B cell (primary cell): Measurements from ENCODE around the gene TRAF5. TPM values are rescaled to one million over a fixed set of nuclear protein-coding genes. Genes with fewer than 3 reads are reported as not detected.
A peak's percentile ranks its signal among the peaks of the same experiment; 100 is the strongest.

Experiments
- ATAC-seq: fragments of 200-7000 bp; cut with Tn5 transposase; one replicate; pipeline ENCODE4 v1.10.0; 2021; ENCODE audit warnings: low read depth, mild to moderate bottlenecking, moderate number of reproducible peaks, moderate library complexity
- CTCF ChIA-PET: fragments of 350-600 bp; sonication (Branson Sonifier 250); formaldehyde crosslinking; loops from one replicate; lab custom pipeline; 2021; ENCODE audit warnings: antibody characterized with exemption, inconsistent platforms; lab: Charles Lee
- POLR2A ChIA-PET: fragments of 350-600 bp; sonication (Branson Sonifier 250); formaldehyde crosslinking; loops from one replicate; lab custom pipeline; 2021; ENCODE audit warnings: antibody characterized with exemption; lab: Charles Lee
- DNase-seq: peaks from one replicate; pipeline ENCODE4 v3.0.0; 2013
- H2AFZ ChIP-seq: 2 replicates; pipeline ENCODE4 v1.6.1; 2012; ENCODE audit warnings: mild to moderate bottlenecking, low read depth, low read length; ENCODE audit not compliant: insufficient read depth, poor library complexity, severe bottlenecking
- H3K27ac ChIP-seq, 2 donors: 1 replicate in 1 of 2; 2 replicates in 1 of 2; pipeline ENCODE4 v1.5.1; 2012 to 2013; ENCODE audit warnings: low read length in 2 of 2, mild to moderate bottlenecking in 2 of 2, moderate library complexity in 1 of 2
- H3K27me3 ChIP-seq, 4 experiments: fragments of 200-600 bp in 1 of 4; sonication (generic) in 1 of 4; replicated peaks in 1 of 4; 1 replicate in 2 of 4; 2 replicates in 2 of 4; pipeline versions ENCODE4 v1.6.1 to v1.7.0; 2013 to 2016; ENCODE audit warnings: low read length in 3 of 4, mild to moderate bottlenecking in 2 of 4, mixed read lengths in 1 of 4, moderate library complexity in 1 of 4; ENCODE audit not compliant: insufficient read depth in 4 of 4, control insufficient read depth in 3 of 4; ENCODE audit errors: control extremely low read depth in 1 of 4
- H3K36me3 ChIP-seq, 2 experiments: replicated peaks in 1 of 2; 1 replicate in 1 of 2; 2 replicates in 1 of 2; pipeline versions ENCODE4 v1.6.1 to v1.7.1; 2013; ENCODE audit warnings: low read length in 1 of 2; ENCODE audit not compliant: insufficient read depth in 2 of 2, control insufficient read depth in 1 of 2; ENCODE audit errors: control extremely low read depth in 1 of 2, extremely low read depth in 1 of 2
- H3K4me1 ChIP-seq, 2 donors: fragments of 200-600 bp in 1 of 2; sonication (generic) in 1 of 2; 1 replicate in 1 of 2; 2 replicates in 1 of 2; pipeline versions ENCODE4 v1.5.1 to v1.6.1; 2013 to 2017; ENCODE audit warnings: low read length in 2 of 2; ENCODE audit not compliant: control insufficient read depth in 2 of 2, insufficient read depth in 2 of 2
- H3K4me2 ChIP-seq: replicated peaks from 2 replicates; pipeline ENCODE3; 2012; ENCODE audit warnings: mild to moderate bottlenecking, low read depth, low read length; ENCODE audit not compliant: poor library complexity, severe bottlenecking
- H3K4me3 ChIP-seq, 5 experiments: fragments of 200-600 bp in 1 of 5; sonication (generic) in 1 of 5; 1 replicate in 3 of 5; 2 replicates in 2 of 5; pipeline versions ENCODE4 v1.5.1 to v1.7.0; 2011 to 2016; ENCODE audit warnings: low read length in 4 of 5, mild to moderate bottlenecking in 4 of 5, low read depth in 2 of 5, control low read depth in 1 of 5, moderate library complexity in 1 of 5; ENCODE audit not compliant: insufficient read depth in 1 of 5; ENCODE audit errors: control extremely low read depth in 1 of 5, extremely low read depth in 1 of 5
- H3K79me2 ChIP-seq: fragments of 200-600 bp; sonication (generic); one replicate; pipeline ENCODE4 v1.6.0; 2016; ENCODE audit warnings: low read length; ENCODE audit not compliant: control insufficient read depth, insufficient read depth
- H3K9ac ChIP-seq: fragments of 200-600 bp; sonication (generic); 2 replicates; pipeline ENCODE4 v1.6.1; 2017; ENCODE audit warnings: mild to moderate bottlenecking, low read length, moderate library complexity
- H3K9me3 ChIP-seq, 3 donors: one replicate each; pipeline versions ENCODE4 v1.6.1 to v1.7.1; 2013; ENCODE audit warnings: low read length in 2 of 3; ENCODE audit not compliant: control insufficient read depth in 2 of 3, insufficient read depth in 1 of 3; ENCODE audit errors: control extremely low read depth in 1 of 3
- H4K20me1 ChIP-seq: 2 replicates; pipeline ENCODE4 v1.6.0; 2012; ENCODE audit warnings: mild to moderate bottlenecking, low read length; ENCODE audit not compliant: insufficient read depth, control insufficient read depth, poor library complexity, severe bottlenecking
- H3K27ac Mint-ChIP-seq: one replicate; pipeline ENCODE4 v1.8.0; 2021; ENCODE audit warnings: mixed read lengths
- H3K27me3 Mint-ChIP-seq: one replicate; pipeline ENCODE4 v1.8.0; 2021; ENCODE audit warnings: mixed read lengths
- H3K4me1 Mint-ChIP-seq: one replicate; pipeline ENCODE4 v1.8.0; 2021; ENCODE audit warnings: mixed read lengths
- H3K4me3 Mint-ChIP-seq: one replicate; pipeline ENCODE4 v1.8.0; 2021; ENCODE audit warnings: mixed read lengths
- H3K9me3 Mint-ChIP-seq: one replicate; pipeline ENCODE4 v1.8.0; 2022; ENCODE audit warnings: mixed read lengths; ENCODE audit not compliant: insufficient read depth
- EZH2 ChIP-seq: IDR thresholded peaks from 2 replicates; pipeline ENCODE4 v1.6.1; 2012; ENCODE audit warnings: borderline replicate concordance, low read depth, mild to moderate bottlenecking, moderate library complexity, low read length; ENCODE audit not compliant: insufficient read depth, poor library complexity, severe bottlenecking
- WGBS: methylation state at CpG from one replicate; pipeline ENCODE4 v1.1.5; 2013; ENCODE audit warnings: missing lambda C conversion rate; ENCODE audit not compliant: insufficient coverage; 5-methylcytosine and 5-hydroxymethylcytosine counted together
- intact Hi-C: fragments of 100-400 bp; cut with micrococcal nuclease; formaldehyde crosslinking; loops from one replicate; pipeline ENCODE4 v1.10.0; 2022
- polyA plus RNA-seq: library from polyadenylated mRNA; depleted of rRNA; stranded (reverse); fragments of >200 nt; gene quantifications from 2 replicates; pipeline ENCODE4 v1.2.3, GENCODE V29; 2012
- total RNA-seq, 2 donors: library from RNA; stranded (reverse); fragments of 120-200 nt in 1 of 2; gene quantifications; 1 replicate in 1 of 2; 2 replicates in 1 of 2; pipeline versions ENCODE4 v1.2.3 to v1.2.4, GENCODE V29; 2013 to 2022
- TF ChIP-seq, protein P1 (sequence below): fragments of 200-600 bp; IDR thresholded peaks from one replicate; pipeline ENCODE4 v1.8.0; 2022; ENCODE audit warnings: antibody characterized with exemption, mild to moderate bottlenecking

TRAF5 gene
- total and polyA plus RNA-seq, 2 donors (not counting 1 experiment from before 2014, with no cell fraction given) = 129 to 143 TPM

DNA sequence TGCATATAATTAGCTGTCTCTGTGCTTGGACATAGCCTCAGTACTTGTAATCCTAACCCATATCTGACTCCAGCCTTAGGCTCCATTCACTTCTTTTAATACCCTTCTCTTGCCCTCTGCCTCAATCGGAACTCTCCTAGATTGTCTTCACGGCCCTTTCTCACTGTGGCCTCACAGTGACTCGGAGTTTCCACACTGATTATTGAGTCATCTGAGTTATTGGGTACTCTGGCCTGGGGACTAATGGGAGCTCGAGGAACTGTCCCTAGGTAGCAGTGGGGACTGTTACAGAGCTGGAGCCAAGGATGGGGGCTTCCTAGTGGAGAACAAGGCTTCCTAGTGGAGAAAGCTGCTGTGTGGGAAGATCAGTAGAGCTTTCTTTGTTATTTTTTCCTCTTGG is 17.0 kb downstream of the TRAF5 start:
- no peak for DNase-seq
- Histone ChIP-seq H3K79me2 (peaks cover 100% of the 10 kb centered on the region), H3K9me3 (no peaks in the 10 kb centered on the region), H3K36me3 (peaks cover 0 to 58% of the 10 kb centered on the region in 2 experiments), H3K4me3 (no peak overlapping the region), H4K20me1 (peaks cover 100% of the 10 kb centered on the region), H3K27ac (peak overlapping the region; percentile 4 to 73), H3K27me3 (no peaks in the 10 kb centered on the region), H2AFZ (no peak overlapping the region), H3K4me2 (peak overlapping the region; percentile 41), H3K4me1 (peaks cover 85 to 90% of the 10 kb centered on the region in 2 donors), H3K9ac (no peak overlapping the region)
- Mint-ChIP-seq H3K27me3 (no peaks in the 10 kb centered on the region), H3K4me1 (peaks cover 86% of the 10 kb centered on the region), H3K27ac (peak overlapping the region; percentile 81), H3K4me3 (peak overlapping the region; percentile 30), H3K9me3 (no peaks in the 10 kb centered on the region)
- no peak for ATAC-seq
- WGBS = 79% methylated on average over 2 of the region's 4 CpGs
- TF ChIP-seq EZH2 = no peak
- TF ChIP-seq, protein P1, sequence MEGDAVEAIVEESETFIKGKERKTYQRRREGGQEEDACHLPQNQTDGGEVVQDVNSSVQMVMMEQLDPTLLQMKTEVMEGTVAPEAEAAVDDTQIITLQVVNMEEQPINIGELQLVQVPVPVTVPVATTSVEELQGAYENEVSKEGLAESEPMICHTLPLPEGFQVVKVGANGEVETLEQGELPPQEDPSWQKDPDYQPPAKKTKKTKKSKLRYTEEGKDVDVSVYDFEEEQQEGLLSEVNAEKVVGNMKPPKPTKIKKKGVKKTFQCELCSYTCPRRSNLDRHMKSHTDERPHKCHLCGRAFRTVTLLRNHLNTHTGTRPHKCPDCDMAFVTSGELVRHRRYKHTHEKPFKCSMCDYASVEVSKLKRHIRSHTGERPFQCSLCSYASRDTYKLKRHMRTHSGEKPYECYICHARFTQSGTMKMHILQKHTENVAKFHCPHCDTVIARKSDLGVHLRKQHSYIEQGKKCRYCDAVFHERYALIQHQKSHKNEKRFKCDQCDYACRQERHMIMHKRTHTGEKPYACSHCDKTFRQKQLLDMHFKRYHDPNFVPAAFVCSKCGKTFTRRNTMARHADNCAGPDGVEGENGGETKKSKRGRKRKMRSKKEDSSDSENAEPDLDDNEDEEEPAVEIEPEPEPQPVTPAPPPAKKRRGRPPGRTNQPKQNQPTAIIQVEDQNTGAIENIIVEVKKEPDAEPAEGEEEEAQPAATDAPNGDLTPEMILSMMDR = no peak
- intact Hi-C loops = no loop called here
- ChIA-PET POLR2A (no interaction called here), CTCF (interaction anchor here (0.9 to 18.7 kb wide), 4 partner anchors 10 to 42 kb away, joined by 3 to 333 read pairs (median 3); partner anchors contain the start of gene TRAF5)

DNA sequence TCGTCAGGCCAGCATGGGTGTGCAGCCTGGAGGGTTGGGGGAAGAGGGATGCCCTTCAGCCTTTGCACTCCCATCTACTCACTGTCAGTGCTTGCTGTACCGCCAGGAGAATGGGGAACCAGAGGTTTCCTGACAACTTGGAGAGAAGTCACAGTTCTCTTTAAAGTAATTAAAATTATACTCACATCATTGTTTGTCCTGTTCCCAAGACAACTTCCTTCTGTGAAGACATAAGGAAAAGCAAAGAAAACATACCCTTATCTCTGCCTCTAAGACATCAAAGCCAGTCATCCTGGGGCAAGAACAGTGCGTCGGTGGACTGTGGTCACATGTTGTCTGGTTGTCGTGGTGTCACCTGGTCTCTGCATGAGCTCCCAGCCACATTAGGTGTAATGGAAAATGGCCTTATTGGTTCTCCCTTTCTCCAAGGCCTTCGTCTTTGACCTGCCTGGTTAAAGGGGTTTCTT is 17.6 kb downstream of the TRAF5 start:
- H2AFZ ChIP-seq = no peak overlapping the region
- ChIA-PET CTCF (interaction anchor here (1.3 to 18.7 kb wide), 2 partner anchors 16 to 17 kb away, joined by 3 to 333 read pairs; partner anchors contain the start of gene TRAF5), POLR2A (no interaction called here)
- peaks cover 100% of the 10 kb centered on the region for H3K79me2 ChIP-seq
- peaks cover 0 to 53% of the 10 kb centered on the region in 2 experiments for H3K36me3 ChIP-seq
- Mint-ChIP-seq H3K4me1 (peaks cover 86% of the 10 kb centered on the region), H3K27ac (peak overlapping the region; percentile 81), H3K27me3 (no peaks in the 10 kb centered on the region), H3K4me3 (peak overlapping the region; percentile 30), H3K9me3 (no peaks in the 10 kb centered on the region)
- no peak overlapping the region for H3K9ac ChIP-seq
- no peak for TF ChIP-seq EZH2
- TF ChIP-seq, protein P1 = no peak
- H3K4me2 ChIP-seq = peak overlapping the region; percentile 41
- intact Hi-C loops = no loop called here
- DNase-seq (no peak), ATAC-seq (no peak)
- H3K4me1 ChIP-seq = peaks cover 85 to 89% of the 10 kb centered on the region in 2 donors
- no peak overlapping the region for H3K4me3 ChIP-seq
- H3K9me3 ChIP-seq = no peaks in the 10 kb centered on the region
- peak overlapping the region; percentile 4 to 73 for H3K27ac ChIP-seq
- H3K27me3 ChIP-seq = no peaks in the 10 kb centered on the region
- peaks cover 100% of the 10 kb centered on the region for H4K20me1 ChIP-seq
- WGBS = 57% methylated on average over 5 of the region's 6 CpGs
